Smooth muscle cell (in vitro differentiated cells): ENCODE measurements around the gene ODF4. TPM values are rescaled to one million over a fixed set of nuclear protein-coding genes. Genes with fewer than 3 reads are reported as not detected.

Experiments
- DNase-seq: peaks from one replicate; lab custom pipeline; 2025; ENCODE audit not compliant: unreplicated experiment; lab: John Stamatoyannopoulos, UW
- H2AFZ ChIP-seq: fragments of 200-600 bp; sonication (generic); 2 replicates; pipeline ENCODE4 v1.6.0; 2016; ENCODE audit warnings: antibody characterized with exemption, low read depth, mild to moderate bottlenecking
- H3F3A ChIP-seq: fragments of 200-600 bp; sonication (generic); 2 replicates; pipeline ENCODE4 v1.6.0; 2017; ENCODE audit warnings: antibody characterized with exemption, low read depth
- H3K27ac ChIP-seq: fragments of 200-600 bp; sonication (generic); 2 replicates; pipeline ENCODE4 v1.5.1; 2016; ENCODE audit warnings: low read depth, mild to moderate bottlenecking
- H3K27me3 ChIP-seq: fragments of 200-600 bp; sonication (generic); 2 replicates; pipeline ENCODE4 v1.6.1; 2016; ENCODE audit warnings: low read depth, mild to moderate bottlenecking
- H3K36me3 ChIP-seq: fragments of 200-600 bp; sonication (generic); 2 replicates; pipeline ENCODE4 v1.5.1; 2016; ENCODE audit warnings: low read depth
- H3K4me1 ChIP-seq: fragments of 200-600 bp; sonication (generic); 2 replicates; pipeline ENCODE4 v1.5.1; 2016; ENCODE audit warnings: low read depth
- H3K4me2 ChIP-seq: fragments of 200-600 bp; sonication (generic); 2 replicates; pipeline ENCODE4 v1.6.0; 2016; ENCODE audit warnings: mild to moderate bottlenecking
- H3K4me3 ChIP-seq: fragments of 200-600 bp; sonication (generic); 2 replicates; pipeline ENCODE4 v1.5.1; 2016; ENCODE audit warnings: mild to moderate bottlenecking
- H3K79me2 ChIP-seq: fragments of 200-600 bp; sonication (generic); 2 replicates; pipeline ENCODE4 v1.6.0; 2016; ENCODE audit warnings: low read depth, mild to moderate bottlenecking
- H3K9ac ChIP-seq: fragments of 200-600 bp; sonication (generic); 2 replicates; pipeline ENCODE4 v1.6.0; 2016; ENCODE audit warnings: low read depth
- H3K9me3 ChIP-seq: fragments of 200-600 bp; sonication (generic); replicated peaks from 2 replicates; pipeline ENCODE4 v1.5.1; 2016; ENCODE audit warnings: low read depth
- H4K20me1 ChIP-seq: fragments of 200-600 bp; sonication (generic); 2 replicates; pipeline ENCODE4 v1.6.0; 2016; ENCODE audit warnings: low read depth
- WGBS: methylation state at CpG from one replicate; pipeline ENCODE4 v1.1.7; 2016; ENCODE audit warnings: low lambda C conversion rate; 5-methylcytosine and 5-hydroxymethylcytosine counted together
- polyA plus RNA-seq: library from polyadenylated mRNA; unstranded; fragments of >200 nt; fragmentation: Nextera tagmentation; extraction: Ambion mirVana; gene quantifications from 2 replicates; pipeline ENCODE4 v1.2.1, GENCODE V29; 2016
- total RNA-seq: library from RNA; depleted of rRNA; stranded (reverse); fragments of >200 nt; gene quantifications from 2 replicates; pipeline ENCODE4 v1.2.3, GENCODE V29; 2014
- TF ChIP-seq, protein P1 (sequence below): fragments of 200-600 bp; sonication (generic); IDR thresholded peaks from 2 replicates; pipeline ENCODE4 v1.5.1; 2017; ENCODE audit warnings: borderline replicate concordance, mild to moderate bottlenecking, antibody characterized with exemption; ENCODE audit not compliant: insufficient read depth, poor library complexity, severe bottlenecking

The ODF4 gene
- total and polyA plus RNA-seq, 2 experiments from 2014 or later = not detected

DNA sequence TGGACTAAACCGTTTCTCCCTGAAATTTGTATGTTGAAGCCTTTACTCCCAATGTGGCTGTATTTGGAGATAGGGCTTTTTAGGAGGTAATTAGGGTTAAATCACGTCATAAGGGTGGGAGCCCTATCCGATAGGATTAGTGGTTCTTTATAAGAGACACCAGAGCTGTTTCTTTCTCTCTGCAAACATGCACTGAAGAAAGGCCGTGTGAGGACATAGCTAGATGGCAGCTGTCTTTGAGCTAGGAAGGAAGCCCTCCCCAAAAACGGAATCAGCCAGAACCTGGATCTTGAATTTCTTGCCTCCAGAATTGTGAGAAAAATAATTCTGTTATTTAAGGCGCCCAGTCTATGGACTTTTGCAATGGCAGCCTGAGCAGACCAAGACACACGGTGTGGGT, 14.1 kb downstream of the ODF4 start:
- no peaks in the 10 kb centered on the region for H3F3A ChIP-seq
- H3K27ac ChIP-seq = no peak overlapping the region
- 83% methylated on average over 7 of the region's 7 CpGs for WGBS
- no peak overlapping the region for H3K9ac ChIP-seq
- H3K36me3 ChIP-seq = no peaks in the 10 kb centered on the region
- TF ChIP-seq, protein P1, sequence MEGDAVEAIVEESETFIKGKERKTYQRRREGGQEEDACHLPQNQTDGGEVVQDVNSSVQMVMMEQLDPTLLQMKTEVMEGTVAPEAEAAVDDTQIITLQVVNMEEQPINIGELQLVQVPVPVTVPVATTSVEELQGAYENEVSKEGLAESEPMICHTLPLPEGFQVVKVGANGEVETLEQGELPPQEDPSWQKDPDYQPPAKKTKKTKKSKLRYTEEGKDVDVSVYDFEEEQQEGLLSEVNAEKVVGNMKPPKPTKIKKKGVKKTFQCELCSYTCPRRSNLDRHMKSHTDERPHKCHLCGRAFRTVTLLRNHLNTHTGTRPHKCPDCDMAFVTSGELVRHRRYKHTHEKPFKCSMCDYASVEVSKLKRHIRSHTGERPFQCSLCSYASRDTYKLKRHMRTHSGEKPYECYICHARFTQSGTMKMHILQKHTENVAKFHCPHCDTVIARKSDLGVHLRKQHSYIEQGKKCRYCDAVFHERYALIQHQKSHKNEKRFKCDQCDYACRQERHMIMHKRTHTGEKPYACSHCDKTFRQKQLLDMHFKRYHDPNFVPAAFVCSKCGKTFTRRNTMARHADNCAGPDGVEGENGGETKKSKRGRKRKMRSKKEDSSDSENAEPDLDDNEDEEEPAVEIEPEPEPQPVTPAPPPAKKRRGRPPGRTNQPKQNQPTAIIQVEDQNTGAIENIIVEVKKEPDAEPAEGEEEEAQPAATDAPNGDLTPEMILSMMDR = no peak
- no peaks in the 10 kb centered on the region for H3K79me2 ChIP-seq
- DNase-seq = no peak
- H3K9me3 ChIP-seq = no peaks in the 10 kb centered on the region
- H3K4me2 ChIP-seq = no peak overlapping the region
- no peaks in the 10 kb centered on the region for H3K4me1 ChIP-seq
- no peak overlapping the region for H2AFZ ChIP-seq
- no peak overlapping the region for H3K4me3 ChIP-seq
- no peaks in the 10 kb centered on the region for H4K20me1 ChIP-seq
- H3K27me3 ChIP-seq = no peaks in the 10 kb centered on the region

DNA sequence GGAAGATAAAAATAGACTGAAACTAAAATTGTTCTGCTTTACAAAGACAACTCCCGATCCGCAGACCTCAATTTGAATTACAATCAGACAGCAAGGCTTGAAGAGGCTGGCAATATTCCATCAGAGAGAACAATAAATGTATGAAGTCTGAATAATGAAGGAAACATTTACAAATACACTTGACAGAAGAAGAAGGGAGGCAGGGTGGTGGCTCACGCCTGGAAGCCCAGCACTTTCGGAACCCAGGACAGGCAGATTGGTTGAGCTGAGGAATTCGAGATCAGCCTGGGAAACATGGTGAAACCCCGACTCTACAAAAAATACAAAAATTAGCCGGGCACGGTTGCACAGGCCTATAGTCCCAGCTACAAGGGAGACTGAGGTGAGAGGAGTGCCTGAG, 14.6 kb downstream of the ODF4 start:
- no peaks in the 10 kb centered on the region for H3F3A ChIP-seq
- H3K4me3 ChIP-seq = no peak overlapping the region
- H3K4me2 ChIP-seq = no peak overlapping the region
- WGBS = 84% methylated on average over 8 of the region's 8 CpGs
- no peaks in the 10 kb centered on the region for H4K20me1 ChIP-seq
- H3K9ac ChIP-seq = no peak overlapping the region
- no peaks in the 10 kb centered on the region for H3K4me1 ChIP-seq
- no peaks in the 10 kb centered on the region for H3K36me3 ChIP-seq
- no peaks in the 10 kb centered on the region for H3K27me3 ChIP-seq
- no peaks in the 10 kb centered on the region for H3K9me3 ChIP-seq
- no peak overlapping the region for H2AFZ ChIP-seq
- DNase-seq = no peak
- H3K27ac ChIP-seq = no peak overlapping the region
- no peaks in the 10 kb centered on the region for H3K79me2 ChIP-seq
- TF ChIP-seq, protein P1 = no peak

DNA sequence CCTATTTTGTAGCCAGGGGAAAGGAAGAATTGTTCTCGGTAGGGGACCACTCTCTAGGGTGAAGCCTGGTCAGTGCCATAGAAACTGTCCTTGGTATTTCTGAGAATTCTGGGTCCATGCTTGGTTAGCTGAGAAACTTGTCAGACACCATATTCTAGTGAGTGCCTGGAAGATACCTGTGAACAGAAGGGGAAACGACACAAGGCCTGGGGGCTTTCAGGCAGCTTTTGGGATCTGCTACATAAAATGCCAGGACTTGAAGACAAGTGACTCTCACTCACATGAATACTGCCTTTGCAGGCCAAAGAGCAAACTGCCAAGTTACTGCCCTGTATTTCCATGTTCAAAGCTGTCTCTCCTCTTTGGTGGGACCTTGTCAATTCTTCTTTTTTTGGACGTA, 18.3 kb downstream of the ODF4 start:
- Histone ChIP-seq H3K27ac (no peak overlapping the region), H3K4me1 (no peaks in the 10 kb centered on the region), H3K9ac (no peak overlapping the region), H3K27me3 (no peaks in the 10 kb centered on the region), H3F3A (no peaks in the 10 kb centered on the region), H3K9me3 (no peaks in the 10 kb centered on the region), H3K36me3 (no peaks in the 10 kb centered on the region), H3K4me2 (no peak overlapping the region), H3K4me3 (no peak overlapping the region), H3K79me2 (no peaks in the 10 kb centered on the region), H4K20me1 (no peaks in the 10 kb centered on the region), H2AFZ (no peak overlapping the region)
- no peak for DNase-seq
- 85% methylated on average over 3 of the region's 3 CpGs for WGBS
- TF ChIP-seq, protein P1 = no peak

DNA sequence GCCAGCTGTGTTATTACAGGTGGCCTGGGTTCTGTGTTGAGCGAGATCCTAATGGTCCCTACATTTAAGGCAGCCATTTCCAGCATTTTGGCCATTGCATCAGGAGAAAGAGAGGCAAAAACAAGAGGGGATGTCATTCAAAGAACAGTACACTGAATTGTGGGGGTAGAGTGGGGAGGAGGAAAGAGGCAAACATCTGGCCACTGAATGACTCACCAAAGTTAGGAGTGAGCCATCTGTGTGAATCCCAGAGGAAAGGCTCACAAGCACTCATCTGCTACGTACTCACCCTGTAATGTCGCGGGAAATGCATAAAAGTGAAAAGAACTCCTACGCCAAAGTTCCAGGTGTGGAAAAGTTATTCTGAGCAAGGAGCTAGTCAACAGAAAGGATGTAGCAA, 20.1 kb downstream of the ODF4 start:
- Histone ChIP-seq H3F3A (no peaks in the 10 kb centered on the region), H3K27me3 (no peaks in the 10 kb centered on the region), H3K4me3 (no peak overlapping the region), H3K9ac (no peak overlapping the region), H3K36me3 (no peaks in the 10 kb centered on the region), H3K9me3 (no peaks in the 10 kb centered on the region), H2AFZ (no peak overlapping the region), H3K4me1 (no peaks in the 10 kb centered on the region), H3K79me2 (no peaks in the 10 kb centered on the region), H3K27ac (no peak overlapping the region), H3K4me2 (peak overlapping the region; percentile 57), H4K20me1 (no peaks in the 10 kb centered on the region)
- DNase-seq = no peak
- TF ChIP-seq, protein P1 = no peak
- 43% methylated on average over 5 of the region's 5 CpGs for WGBS
